GM18508 (cell line): ENCODE results near the gene GMDS.

Source experiments
- ATAC-seq: cut with Tn5 transposase; IDR thresholded peaks from one replicate; pipeline ENCODE4 v1.9.1; 2021; ENCODE audit warnings: moderate number of reproducible peaks; ENCODE audit not compliant: insufficient read depth, unreplicated experiment

The GMDS gene

GRCh38 chr6:2242311-2242710 lies 3.1 kb downstream of the GMDS start:
- no peak for ATAC-seq

- ATAC-seq = no peak
Observed at GRCh38 chr6:2240961-2241360, 4.4 kb downstream of the GMDS start.

- no peak for ATAC-seq
Observed at GRCh38 chr6:2237001-2237400, 8.4 kb downstream of the GMDS start.

- no peak for ATAC-seq
Observed at GRCh38 chr6:2235777-2236495, 9.5 kb downstream of the GMDS start.

- ATAC-seq = no peak
Observed at GRCh38 chr6:2232445-2232844, 13.0 kb downstream of the GMDS start.

GRCh38 chr6:2231438-2231837 lies 14.0 kb downstream of the GMDS start:
- no peak for ATAC-seq

- no peak for ATAC-seq
Observed at GRCh38 chr6:2230659-2231277, 14.6 kb downstream of the GMDS start.

- no peak for ATAC-seq
Observed at GRCh38 chr6:2229742-2230141, 15.7 kb downstream of the GMDS start.

GRCh38 chr6:2229039-2229438 lies 16.4 kb downstream of the GMDS start:
- ATAC-seq = no peak

GRCh38 chr6:2228392-2228791 lies 17.0 kb downstream of the GMDS start:
- ATAC-seq = no peak

GRCh38 chr6:2226775-2227174 lies 18.6 kb downstream of the GMDS start:
- no peak for ATAC-seq

GRCh38 chr6:2225422-2226392 lies 19.7 kb downstream of the GMDS start:
- ATAC-seq = no peak

- ATAC-seq = no peak
Observed at GRCh38 chr6:2224847-2225382, 20.5 kb downstream of the GMDS start.

GRCh38 chr6:2222275-2222842 lies 23.0 kb downstream of the GMDS start:
- ATAC-seq = no peak

GRCh38 chr6:2221726-2222274 lies 23.6 kb downstream of the GMDS start:
- no peak for ATAC-seq

GRCh38 chr6:2220154-2220553 lies 25.3 kb downstream of the GMDS start:
- no peak for ATAC-seq

- ATAC-seq = no peak
Observed at GRCh38 chr6:2218866-2219265, 26.5 kb downstream of the GMDS start.

GRCh38 chr6:2216794-2217383 lies 28.5 kb downstream of the GMDS start:
- no peak for ATAC-seq

- no peak for ATAC-seq
Observed at GRCh38 chr6:2215342-2215741, 30.1 kb downstream of the GMDS start.

GRCh38 chr6:2213086-2213485 lies 32.3 kb downstream of the GMDS start:
- ATAC-seq = no peak
